Fibroblast of villous mesenchyme (primary cell): Measurements from ENCODE around the gene TEDDM1. TPM values are rescaled to one million over a fixed set of nuclear protein-coding genes. Genes with fewer than 3 reads are reported as not detected.

Source experiments
- DNase-seq: peaks from one replicate; pipeline ENCODE4 v3.0.0-alpha.2; 2010; ENCODE audit warnings: low read depth
- H3K4me3 ChIP-seq: 2 replicates; pipeline ENCODE4 v1.5.1; 2011; ENCODE audit warnings: low read depth, mild to moderate bottlenecking, low read length
- total RNA-seq: library from RNA; depleted of rRNA; stranded (reverse); fragments of >200 nt; gene quantifications from 2 replicates; pipeline ENCODE4 v1.2.3, GENCODE V29; 2012
- TF ChIP-seq, protein P1 (sequence below): IDR thresholded peaks from 2 replicates; pipeline ENCODE4 v1.5.1; 2012; ENCODE audit warnings: low read depth, mild to moderate bottlenecking, low read length; ENCODE audit not compliant: insufficient read depth

Gene TEDDM1
- total RNA-seq, 1 donor: not detected

DNA sequence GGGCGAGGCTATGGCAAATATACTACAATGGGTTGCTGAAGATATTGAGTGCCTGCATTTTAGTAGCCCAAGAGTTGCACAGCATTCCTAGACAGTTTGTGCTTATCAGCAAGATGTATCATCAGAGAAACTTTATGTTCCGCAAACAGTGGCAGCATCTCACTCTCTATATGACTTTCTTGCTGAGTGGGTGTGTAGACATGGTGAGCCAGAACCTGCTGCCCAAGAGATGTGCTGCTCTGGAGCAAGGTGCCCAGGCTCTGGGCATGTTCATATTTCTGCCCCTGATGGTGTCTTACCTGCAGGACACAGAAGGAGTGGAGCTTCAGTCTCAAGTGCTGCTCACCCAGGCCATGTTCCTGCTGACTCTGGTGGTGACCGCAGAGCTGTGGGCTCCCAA is 41.3 kb upstream of the TEDDM1 start:
- TF ChIP-seq, protein P1, sequence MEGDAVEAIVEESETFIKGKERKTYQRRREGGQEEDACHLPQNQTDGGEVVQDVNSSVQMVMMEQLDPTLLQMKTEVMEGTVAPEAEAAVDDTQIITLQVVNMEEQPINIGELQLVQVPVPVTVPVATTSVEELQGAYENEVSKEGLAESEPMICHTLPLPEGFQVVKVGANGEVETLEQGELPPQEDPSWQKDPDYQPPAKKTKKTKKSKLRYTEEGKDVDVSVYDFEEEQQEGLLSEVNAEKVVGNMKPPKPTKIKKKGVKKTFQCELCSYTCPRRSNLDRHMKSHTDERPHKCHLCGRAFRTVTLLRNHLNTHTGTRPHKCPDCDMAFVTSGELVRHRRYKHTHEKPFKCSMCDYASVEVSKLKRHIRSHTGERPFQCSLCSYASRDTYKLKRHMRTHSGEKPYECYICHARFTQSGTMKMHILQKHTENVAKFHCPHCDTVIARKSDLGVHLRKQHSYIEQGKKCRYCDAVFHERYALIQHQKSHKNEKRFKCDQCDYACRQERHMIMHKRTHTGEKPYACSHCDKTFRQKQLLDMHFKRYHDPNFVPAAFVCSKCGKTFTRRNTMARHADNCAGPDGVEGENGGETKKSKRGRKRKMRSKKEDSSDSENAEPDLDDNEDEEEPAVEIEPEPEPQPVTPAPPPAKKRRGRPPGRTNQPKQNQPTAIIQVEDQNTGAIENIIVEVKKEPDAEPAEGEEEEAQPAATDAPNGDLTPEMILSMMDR: no peak
- H3K4me3 ChIP-seq: no peak overlapping the region
- no peak for DNase-seq

DNA sequence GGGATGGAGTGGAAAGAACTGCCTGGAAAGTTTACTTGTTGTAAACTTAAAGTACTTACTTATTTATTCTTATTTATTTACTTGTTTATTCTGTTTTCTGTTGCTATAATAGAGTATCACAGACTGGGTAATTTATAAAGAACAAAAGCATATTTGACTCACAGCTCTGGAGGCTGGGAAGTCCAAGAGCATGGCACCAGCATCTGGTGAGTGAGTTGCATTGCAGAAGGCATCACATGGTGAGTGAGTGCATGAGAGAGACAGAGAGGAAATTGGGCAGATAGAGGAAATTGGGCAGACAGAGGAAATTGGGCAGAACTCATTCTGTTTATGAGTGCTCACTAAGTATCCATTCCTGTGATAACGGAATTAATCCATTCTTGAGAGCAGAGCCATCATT is 37.9 kb upstream of the TEDDM1 start:
- TF ChIP-seq, protein P1: no peak
- no peak for DNase-seq
- H3K4me3 ChIP-seq: no peak overlapping the region

DNA sequence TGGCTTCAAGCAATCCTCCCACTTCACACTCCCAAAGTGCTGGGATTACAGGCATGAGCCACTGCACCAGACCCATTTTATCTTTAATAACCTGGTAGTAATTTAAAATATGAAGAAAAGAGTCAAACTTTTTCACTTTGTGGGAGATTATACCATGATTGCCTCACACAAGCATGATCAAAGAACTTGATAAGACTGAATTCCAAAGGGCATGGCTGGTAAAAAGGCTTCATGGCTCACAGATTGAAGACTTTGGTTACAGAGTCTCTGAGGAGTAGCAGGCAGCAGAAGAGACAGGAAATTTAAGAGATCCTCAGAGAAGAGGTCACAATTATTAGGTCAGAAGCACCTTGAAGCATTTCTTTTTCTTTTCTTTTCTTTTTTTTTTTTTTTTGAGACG is 33.1 kb upstream of the TEDDM1 start:
- no peak overlapping the region for H3K4me3 ChIP-seq
- DNase-seq: no peak
- TF ChIP-seq, protein P1: no peak

DNA sequence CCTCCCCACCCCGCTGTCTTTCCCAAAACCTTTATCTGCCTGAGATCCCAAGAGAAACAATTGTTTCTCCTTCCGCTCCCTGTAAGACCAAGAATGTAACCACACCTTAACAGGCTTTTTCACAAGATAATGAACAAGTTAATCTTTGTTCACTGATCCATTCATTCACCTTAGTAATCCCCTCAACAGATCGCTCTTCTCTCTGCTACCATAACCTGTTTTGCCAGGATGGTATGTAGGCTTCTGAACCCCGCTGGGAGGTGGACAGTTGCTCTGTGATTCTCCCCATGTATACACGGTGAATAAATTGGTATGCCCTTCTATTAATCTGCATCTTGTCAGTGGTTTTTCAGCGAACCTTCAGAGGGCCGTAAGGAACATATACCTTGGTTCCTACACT is 30.8 kb upstream of the TEDDM1 start:
- DNase-seq: no peak
- TF ChIP-seq, protein P1: no peak
- H3K4me3 ChIP-seq: no peak overlapping the region

DNA sequence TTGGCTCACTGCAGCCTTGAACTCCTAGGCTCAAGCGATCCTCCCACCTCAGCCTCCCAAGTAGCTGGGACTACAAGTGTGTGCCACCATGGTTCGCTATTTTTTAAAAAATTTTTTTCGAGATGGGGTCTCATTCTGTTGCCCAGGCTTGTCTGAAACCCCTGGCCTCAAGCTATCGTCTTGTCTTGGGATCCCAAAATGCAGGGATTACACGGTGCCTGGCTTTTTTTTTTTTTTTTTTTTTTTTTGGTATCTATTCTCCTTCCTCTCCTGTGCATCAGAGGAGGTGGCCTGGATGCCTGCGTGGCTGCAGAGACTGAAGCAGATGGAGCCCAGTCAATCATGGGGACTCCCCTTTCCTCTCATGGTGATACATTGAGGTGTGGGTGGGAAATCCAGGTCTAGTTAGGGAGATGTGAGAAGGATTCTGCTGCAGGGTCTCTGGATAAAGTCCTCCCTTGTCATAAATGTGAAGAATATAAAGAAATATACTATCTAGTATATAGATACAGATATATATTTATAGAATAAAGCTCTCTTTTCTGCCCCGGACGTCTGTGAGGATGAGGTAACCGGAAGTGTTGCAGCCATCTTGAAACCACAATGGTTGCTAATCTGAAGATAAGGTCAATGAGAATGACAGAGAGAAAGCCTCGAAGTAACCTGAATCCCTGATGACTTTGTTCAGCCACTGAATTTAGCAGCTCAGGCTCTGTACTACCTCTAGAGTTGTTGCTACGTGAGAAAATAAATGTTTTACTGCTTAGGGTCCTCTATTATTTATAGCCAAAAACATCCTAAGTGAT is 30.0 kb upstream of the TEDDM1 start:
- TF ChIP-seq, protein P1: no peak
- peak; percentile 28 for DNase-seq
- no peak overlapping the region for H3K4me3 ChIP-seq

DNA sequence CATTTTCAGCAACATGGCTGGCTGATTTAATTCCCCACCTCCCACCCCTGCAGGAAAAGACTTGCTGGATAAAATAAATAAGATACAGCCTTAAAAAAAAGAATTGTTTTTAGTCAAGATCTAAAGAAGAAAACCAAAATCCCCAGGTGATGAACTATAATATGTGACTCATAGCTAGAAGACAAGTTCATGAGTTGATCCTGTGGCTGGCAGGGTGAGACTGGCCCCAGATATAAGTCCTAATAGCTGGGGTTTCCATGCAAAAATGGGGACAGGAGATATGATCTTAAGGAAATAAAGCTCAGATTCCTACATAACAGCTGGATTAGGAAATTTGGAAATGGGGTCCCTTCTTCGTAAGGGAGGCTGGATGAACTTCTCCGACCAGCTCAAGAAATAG is 27.6 kb upstream of the TEDDM1 start:
- H3K4me3 ChIP-seq: no peak overlapping the region
- DNase-seq: no peak
- TF ChIP-seq, protein P1: no peak
